Panc1 (cell line): ENCODE results near the gene P2RY12. TPM values are rescaled to one million over a fixed set of nuclear protein-coding genes. Genes with fewer than 3 reads are reported as not detected.

ENCODE experiments used
- ATAC-seq: fragments of 200-7000 bp; cut with Tn5 transposase; 2 replicates; pipeline ENCODE4 v1.9.1; 2020; ENCODE audit warnings: mild to moderate bottlenecking, moderate library complexity
- BruUV-seq: library from RNA; stranded (reverse); fragments of 400-500 nt; replicated peaks from 2 replicates; lab custom pipeline; 2021; lab: Mats Ljungman, UMichigan
- CTCF ChIA-PET: fragments of 300-600 bp; sonication (Branson Sonifier 250); formaldehyde crosslinking; loops from one replicate; lab custom pipeline; 2022; ENCODE audit warnings: antibody characterized with exemption; lab: Charles Lee
- POLR2A ChIA-PET: fragments of 300-600 bp; sonication (Branson Sonifier 250); formaldehyde crosslinking; loops from one replicate; lab custom pipeline; 2022; ENCODE audit warnings: antibody characterized with exemption; lab: Charles Lee
- DNase-seq: peaks from one replicate; pipeline ENCODE4 v3.0.0-alpha.2; 2010; ENCODE audit warnings: low read depth, low spot score
- H3K27ac ChIP-seq: 2 replicates; pipeline ENCODE4 v1.5.1; 2011; ENCODE audit warnings: mild to moderate bottlenecking, low read length, inconsistent platforms
- H3K27me3 ChIP-seq: fragments of 200-500 bp; sonication (Bioruptor generic); 2 replicates; pipeline ENCODE4 v1.6.0; 2014; ENCODE audit warnings: low read length, inconsistent platforms; ENCODE audit not compliant: control insufficient read depth, insufficient read depth
- H3K36me3 ChIP-seq: fragments of 200-500 bp; sonication (Bioruptor generic); 2 replicates; pipeline ENCODE4 v1.5.1; 2014; ENCODE audit warnings: inconsistent platforms, mild to moderate bottlenecking, low read length, moderate library complexity; ENCODE audit not compliant: control insufficient read depth, insufficient read depth
- H3K4me1 ChIP-seq: 2 replicates; pipeline ENCODE4 v1.5.1; 2011; ENCODE audit warnings: inconsistent platforms, mild to moderate bottlenecking, low read length, moderate library complexity; ENCODE audit not compliant: control insufficient read depth, insufficient read depth
- H3K4me3 ChIP-seq, 2 experiments: 2 replicates each; pipeline ENCODE4 v1.5.1; 2011 to 2012; ENCODE audit warnings: low read depth in 2 of 2, low read length in 2 of 2, mild to moderate bottlenecking in 2 of 2, inconsistent platforms in 1 of 2, moderate library complexity in 1 of 2
- H3K9me3 ChIP-seq: fragments of 200-500 bp; sonication (Bioruptor generic); 2 replicates; pipeline ENCODE4 v1.5.1; 2014; ENCODE audit warnings: low read depth, mild to moderate bottlenecking, inconsistent platforms, low read length, moderate library complexity; ENCODE audit not compliant: control insufficient read depth, insufficient read depth
- CTCF ChIP-seq: fragments of 450-650 bp; IDR thresholded peaks from 2 replicates; pipeline ENCODE4 v1.5.1; 2017; ENCODE audit warnings: mild to moderate bottlenecking
- POLR2AphosphoS5 ChIP-seq: IDR thresholded peaks from 2 replicates; pipeline ENCODE4 v1.6.1; 2012; ENCODE audit warnings: mild to moderate bottlenecking, low read depth, low read length, moderate library complexity
- REST ChIP-seq, 2 experiments: IDR thresholded peaks; 2 replicates each; pipeline ENCODE4 v1.6.1; 2011 to 2012; ENCODE audit warnings: low read depth in 2 of 2, control low read depth in 1 of 2, low read length in 1 of 2, mild to moderate bottlenecking in 1 of 2, moderate library complexity in 1 of 2; ENCODE audit not compliant: insufficient read depth in 1 of 2
- SIN3A ChIP-seq: IDR thresholded peaks from 2 replicates; pipeline ENCODE4 v1.6.1; 2012; ENCODE audit warnings: low read depth, mild to moderate bottlenecking, low read length, moderate library complexity, borderline replicate concordance; ENCODE audit not compliant: insufficient read depth
- TCF7L2 ChIP-seq: IDR thresholded peaks from 2 replicates; pipeline ENCODE4 v1.6.1; 2011; ENCODE audit warnings: mild to moderate bottlenecking, low read depth, low read length, inconsistent platforms
- in situ Hi-C: cut with HindIII; loops from 2 replicates; pipeline ENCODE4 v1.10.0; 2016; ENCODE audit warnings: low sequenced_read_pairs, low pct_unique_long_range_greater_than_20kb
- intact Hi-C: fragments of 100-400 bp; cut with micrococcal nuclease; formaldehyde crosslinking; loops from one replicate; pipeline ENCODE4 v1.10.0; 2022; ENCODE audit not compliant: unreplicated experiment
- total RNA-seq: library from RNA; stranded (reverse); gene quantifications from one replicate; pipeline ENCODE4 v1.2.1, GENCODE V29; 2021; ENCODE audit not compliant: unreplicated experiment

The P2RY12 gene
- total RNA-seq, 1 experiment from 2014 or later: not detected

DNA sequence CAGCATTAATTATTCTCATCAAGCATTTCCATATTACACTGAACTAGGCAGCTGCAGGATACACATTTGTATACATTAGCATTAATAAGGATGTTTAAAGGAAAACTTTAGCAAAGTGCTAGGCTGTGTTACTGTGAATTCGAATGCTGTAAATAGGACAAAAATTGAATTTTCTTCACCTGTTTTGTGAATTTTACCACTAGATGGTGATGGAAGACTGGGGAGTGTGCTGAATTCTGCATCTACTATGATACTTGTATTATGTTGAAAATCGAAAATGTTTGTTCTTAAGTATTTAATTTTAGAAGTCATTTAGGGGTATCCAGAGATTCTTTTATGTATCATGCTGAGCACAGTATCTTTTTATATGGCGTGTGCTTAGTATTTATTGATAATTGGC lies 93.9 kb downstream of the P2RY12 start:
- Histone ChIP-seq H3K4me3 (no peak overlapping the region), H3K9me3 (no peaks in the 10 kb centered on the region), H3K27me3 (no peaks in the 10 kb centered on the region), H3K4me1 (no peaks in the 10 kb centered on the region), H3K27ac (no peak overlapping the region), H3K36me3 (no peaks in the 10 kb centered on the region)
- intact Hi-C loops: loop anchor here (5.0 kb wide), 2 partner anchors 37 to 547 kb away; partner anchors contain the start of gene P2RY13
- CTCF ChIA-PET: no interaction called here
- POLR2A ChIA-PET: no interaction called here
- ATAC-seq: no peak
- TF ChIP-seq REST (IDR thresholded peaks at IDR 0.05; ENCODE audit: insufficient read depth in 1 of 2, low read depth in 2 of 2, low read length in 1 of 2): no peak
- TF ChIP-seq CTCF: peak; percentile 58; the same call in 1 of the 2 replicates
- no peak for TF ChIP-seq POLR2AphosphoS5
- no peak for TF ChIP-seq TCF7L2
- TF ChIP-seq SIN3A: no peak
- in situ Hi-C loops: no loop called here
- BruUV-seq: no TSS peak
- DNase-seq: no peak

- intact Hi-C loops (no loop called here), in situ Hi-C loops (no loop called here)
- ChIA-PET POLR2A (no interaction called here), CTCF (no interaction called here)
- DNase-seq (no peak), ATAC-seq (no peak)
- no peaks in the 10 kb centered on the region for H3K36me3 ChIP-seq
- BruUV-seq: no TSS peak
- no peaks in the 10 kb centered on the region for H3K27me3 ChIP-seq
- H3K4me3 ChIP-seq: no peak overlapping the region
- no peaks in the 10 kb centered on the region for H3K4me1 ChIP-seq
- H3K27ac ChIP-seq: no peak overlapping the region
- TF ChIP-seq REST (IDR thresholded peaks at IDR 0.05; ENCODE audit: insufficient read depth in 1 of 2, low read depth in 2 of 2, low read length in 1 of 2): no peak
- no peak for TF ChIP-seq POLR2AphosphoS5
- TF ChIP-seq CTCF: no peak
- TF ChIP-seq TCF7L2: no peak
- H3K9me3 ChIP-seq: no peaks in the 10 kb centered on the region
These were observed 95.1 kb downstream of the P2RY12 start for GRCh38 chr3:151289445-151289844.

Other genes starting within 250 kb of the P2RY12 start
- not detected for gene GPR171, start 181.5 kb downstream of the P2RY12 start, total RNA-seq
- gene P2RY14, start 106.2 kb downstream of the P2RY12 start, total RNA-seq: not detected
- not detected for gene GPR87, start 67.9 kb downstream of the P2RY12 start, total RNA-seq
- gene P2RY13, start 55.2 kb downstream of the P2RY12 start, total RNA-seq: not detected
- gene IGSF10, start 76.3 kb upstream of the P2RY12 start, total RNA-seq: 0.10 TPM